Omental fat pad (tissue), 4 donors: ENCODE measurements around the gene FRMD4A. TPM values are rescaled to one million over a fixed set of nuclear protein-coding genes. Genes with fewer than 3 reads are reported as not detected.

Experiments
- ATAC-seq: fragments of 150-250 bp; one replicate; pipeline ENCODE4 v1.9.1; 2016; ENCODE audit warnings: mild to moderate bottlenecking, moderate library complexity; ENCODE audit not compliant: low FRiP score
- DNase-seq: peaks from one replicate; pipeline ENCODE4 v3.0.0-alpha.2; 2019; ENCODE audit warnings: low spot score
- total RNA-seq, 4 donors: library from RNA; depleted of rRNA; stranded (reverse); fragments of >200 nt; gene quantifications; one replicate each; pipeline ENCODE4 v1.1.0, GENCODE V29; 2016
- TF ChIP-seq, protein P1 (sequence below), 3 donors: fragments of 450-650 bp; IDR thresholded peaks; one replicate each; pipeline ENCODE4 v1.5.1; 2016 to 2017; ENCODE audit warnings: antibody characterized with exemption in 3 of 3, mild to moderate bottlenecking in 3 of 3, moderate library complexity in 2 of 3

Gene FRMD4A
- total RNA-seq, 4 donors from 2014 or later, result 66.8 to 119 (median 81.6) TPM

DNA sequence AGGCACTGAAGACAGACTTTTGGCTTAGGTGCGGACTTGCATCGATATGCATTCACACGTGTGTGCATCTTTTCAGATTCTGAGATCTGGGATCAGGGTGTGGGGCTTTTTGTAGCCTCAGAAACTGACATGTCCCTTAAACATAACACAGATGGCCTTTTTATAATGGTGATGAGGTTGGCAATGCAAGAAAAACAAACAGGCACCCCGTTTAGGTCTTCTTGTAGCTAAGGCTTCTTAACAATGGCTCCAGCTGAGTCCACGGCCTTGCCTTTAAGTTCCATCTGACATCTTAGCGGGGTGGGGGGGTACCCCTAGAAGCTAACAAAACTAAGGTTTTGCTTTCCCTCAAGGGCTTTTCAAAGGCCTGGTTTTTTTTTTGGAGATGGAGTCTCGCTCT, 597.7 kb downstream of the FRMD4A start:
- DNase-seq, result no peak
- TF ChIP-seq, protein P1, sequence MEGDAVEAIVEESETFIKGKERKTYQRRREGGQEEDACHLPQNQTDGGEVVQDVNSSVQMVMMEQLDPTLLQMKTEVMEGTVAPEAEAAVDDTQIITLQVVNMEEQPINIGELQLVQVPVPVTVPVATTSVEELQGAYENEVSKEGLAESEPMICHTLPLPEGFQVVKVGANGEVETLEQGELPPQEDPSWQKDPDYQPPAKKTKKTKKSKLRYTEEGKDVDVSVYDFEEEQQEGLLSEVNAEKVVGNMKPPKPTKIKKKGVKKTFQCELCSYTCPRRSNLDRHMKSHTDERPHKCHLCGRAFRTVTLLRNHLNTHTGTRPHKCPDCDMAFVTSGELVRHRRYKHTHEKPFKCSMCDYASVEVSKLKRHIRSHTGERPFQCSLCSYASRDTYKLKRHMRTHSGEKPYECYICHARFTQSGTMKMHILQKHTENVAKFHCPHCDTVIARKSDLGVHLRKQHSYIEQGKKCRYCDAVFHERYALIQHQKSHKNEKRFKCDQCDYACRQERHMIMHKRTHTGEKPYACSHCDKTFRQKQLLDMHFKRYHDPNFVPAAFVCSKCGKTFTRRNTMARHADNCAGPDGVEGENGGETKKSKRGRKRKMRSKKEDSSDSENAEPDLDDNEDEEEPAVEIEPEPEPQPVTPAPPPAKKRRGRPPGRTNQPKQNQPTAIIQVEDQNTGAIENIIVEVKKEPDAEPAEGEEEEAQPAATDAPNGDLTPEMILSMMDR (IDR thresholded peaks at IDR 0.05), result no peak
- no peak for ATAC-seq

DNA sequence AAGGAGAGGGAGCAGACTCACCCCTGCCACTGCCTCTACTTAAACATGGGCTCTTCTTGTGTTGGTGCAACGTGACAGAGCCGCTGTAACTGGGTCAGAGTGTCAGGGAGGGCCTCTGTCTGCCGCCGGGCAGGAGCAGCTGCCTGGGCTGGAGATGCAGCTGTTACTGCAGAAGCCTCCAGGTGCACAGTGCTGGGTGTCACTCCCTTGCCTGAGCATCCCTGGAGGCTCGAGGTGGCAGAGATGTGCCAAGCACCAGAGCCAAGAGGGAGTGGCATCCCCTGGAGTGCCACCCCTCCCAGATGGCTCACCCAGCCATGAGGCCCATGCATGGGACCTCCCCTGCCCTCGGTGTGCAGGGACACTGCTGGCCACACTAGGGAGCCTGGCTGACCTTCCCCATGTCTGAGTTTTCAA, 598.3 kb downstream of the FRMD4A start:
- DNase-seq (no peak), ATAC-seq (no peak)
- TF ChIP-seq, protein P1 (IDR thresholded peaks at IDR 0.05), result no peak

GRCh38 chr10:13731799-13732198, 598.9 kb downstream of the FRMD4A start:
- TF ChIP-seq, protein P1 (IDR thresholded peaks at IDR 0.05), result no peak
- ATAC-seq, result no peak
- DNase-seq, result no peak

GRCh38 chr10:13730956-13731355, 599.8 kb downstream of the FRMD4A start:
- TF ChIP-seq, protein P1 (IDR thresholded peaks at IDR 0.05), result no peak
- ATAC-seq (no peak), DNase-seq (no peak)

GRCh38 chr10:13730306-13730652, 600.4 kb downstream of the FRMD4A start:
- DNase-seq (no peak), ATAC-seq (no peak)
- TF ChIP-seq, protein P1 (IDR thresholded peaks at IDR 0.05), result no peak

- TF ChIP-seq, protein P1 (IDR thresholded peaks at IDR 0.05), result no peak
- DNase-seq, result no peak
- no peak for ATAC-seq
These were observed 601.0 kb downstream of the FRMD4A start for GRCh38 chr10:13729586-13730305.

GRCh38 chr10:13728898-13729535, 601.7 kb downstream of the FRMD4A start:
- TF ChIP-seq, protein P1 (IDR thresholded peaks at IDR 0.05), result no peak
- ATAC-seq (no peak), DNase-seq (no peak)
